H1 (cell line): ENCODE measurements around the gene CYP2A13.
"Not testable (repeated sequence)": the region's sequence is repeated elsewhere in the genome, so short reads cannot be mapped to it uniquely, and the experiment has no call there.

Experiments used
- ASH2L ChIP-seq: fragments of 200-600, 300-600 bp; sonication (generic); IDR thresholded peaks from one replicate; pipeline ENCODE4 v1.7.1; 2017; ENCODE audit warnings: low read length
- CBX8 ChIP-seq: fragments of 300-800, 300-1000 bp; sonication (generic); IDR thresholded peaks from 2 replicates; pipeline ENCODE4 v1.7.1; 2016; ENCODE audit warnings: low read depth, low read length, borderline replicate concordance
- CTCF ChIP-seq, 3 experiments: IDR thresholded peaks; 1 replicate in 2 of 3; 2 replicates in 1 of 3; pipeline versions ENCODE4 v1.5.1 to v1.6.1; 2011; ENCODE audit warnings: low read length in 3 of 3, mild to moderate bottlenecking in 3 of 3, inconsistent platforms in 2 of 3, low read depth in 1 of 3, moderate library complexity in 1 of 3; ENCODE audit not compliant: insufficient read depth in 1 of 3; ENCODE audit errors: control extremely low read depth in 1 of 3
- EZH2 ChIP-seq: fragments of 200-600 bp; sonication (generic); IDR thresholded peaks from 2 replicates; pipeline ENCODE4 v1.7.1; 2012; ENCODE audit warnings: low read depth, mild to moderate bottlenecking, moderate library complexity, low read length, inconsistent platforms; ENCODE audit not compliant: severe bottlenecking
- GABPA ChIP-seq: IDR thresholded peaks from 2 replicates; pipeline ENCODE4 v1.6.1; 2011; ENCODE audit warnings: mild to moderate bottlenecking, low read length, moderate library complexity, borderline replicate concordance; ENCODE audit not compliant: insufficient read depth
- HDAC2 ChIP-seq, 2 experiments: fragments of 300-600 bp in 1 of 2; sonication (generic) in 1 of 2; IDR thresholded peaks; 2 replicates each; pipeline ENCODE4 v1.6.1; 2011 to 2012; ENCODE audit warnings: low read depth in 2 of 2, low read length in 2 of 2, mild to moderate bottlenecking in 2 of 2, moderate library complexity in 2 of 2, borderline replicate concordance in 1 of 2, inconsistent platforms in 1 of 2
- POLR2A ChIP-seq, 2 experiments: IDR thresholded peaks; 1 replicate in 1 of 2; 2 replicates in 1 of 2; pipeline ENCODE4 v1.6.1; 2011; ENCODE audit warnings: low read depth in 2 of 2, low read length in 2 of 2, mild to moderate bottlenecking in 2 of 2; ENCODE audit errors: control extremely low read depth in 1 of 2
- POLR2AphosphoS5 ChIP-seq: IDR thresholded peaks from 2 replicates; pipeline ENCODE4 v1.6.1; 2011; ENCODE audit warnings: low read depth, low read length
- RFX5 ChIP-seq: IDR thresholded peaks from 2 replicates; pipeline ENCODE4 v1.6.1; 2011; ENCODE audit warnings: low read depth, low read length, improper control_type of control experiment, borderline replicate concordance
- SAP30 ChIP-seq: fragments of 300-600 bp; sonication (generic); IDR thresholded peaks from 2 replicates; pipeline ENCODE4 v1.7.1; 2012; ENCODE audit warnings: low read length, moderate library complexity, mild to moderate bottlenecking, inconsistent platforms; ENCODE audit not compliant: insufficient read depth, insufficient replicate concordance
- TEAD4 ChIP-seq: IDR thresholded peaks from 2 replicates; pipeline ENCODE4 v1.6.1; 2012; ENCODE audit warnings: low read depth, low read length, inconsistent platforms, mixed read lengths
- YY1 ChIP-seq: IDR thresholded peaks from 2 replicates; pipeline ENCODE4 v1.6.1; 2011; ENCODE audit warnings: low read depth, mild to moderate bottlenecking, low read length

GRCh38 chr19:41053331-41053730 lies 34.9 kb upstream of the CYP2A13 start:
- TF ChIP-seq CTCF (IDR thresholded peaks at IDR 0.05; ENCODE audit: control extremely low read depth in 1 of 3, insufficient read depth in 1 of 3, low read depth in 1 of 3, low read length in 3 of 3); POLR2A (IDR thresholded peaks at IDR 0.05; ENCODE audit: control extremely low read depth in 1 of 2, low read depth in 2 of 2, low read length in 2 of 2); SAP30; TEAD4; RFX5; GABPA; EZH2; YY1; CBX8; ASH2L; POLR2AphosphoS5; HDAC2 (IDR thresholded peaks at IDR 0.05; ENCODE audit: borderline replicate concordance in 1 of 2, low read depth in 2 of 2, low read length in 2 of 2): not testable (repeated sequence)
